CD4-positive, alpha-beta T cell treated with Interleukin-6 at 100 ng/mL for 8 hours (primary cell): ENCODE results near the gene IFIT3.
"Not testable (repeated sequence)": the region's sequence is repeated elsewhere in the genome, so short reads cannot be mapped to it uniquely, and the experiment has no call there.

Experiments used
- DNase-seq: peaks from one replicate; pipeline ENCODE4 v3.0.0-alpha.2; 2020; ENCODE audit warnings: mixed read lengths, low spot score

IFIT3 gene

DNA sequence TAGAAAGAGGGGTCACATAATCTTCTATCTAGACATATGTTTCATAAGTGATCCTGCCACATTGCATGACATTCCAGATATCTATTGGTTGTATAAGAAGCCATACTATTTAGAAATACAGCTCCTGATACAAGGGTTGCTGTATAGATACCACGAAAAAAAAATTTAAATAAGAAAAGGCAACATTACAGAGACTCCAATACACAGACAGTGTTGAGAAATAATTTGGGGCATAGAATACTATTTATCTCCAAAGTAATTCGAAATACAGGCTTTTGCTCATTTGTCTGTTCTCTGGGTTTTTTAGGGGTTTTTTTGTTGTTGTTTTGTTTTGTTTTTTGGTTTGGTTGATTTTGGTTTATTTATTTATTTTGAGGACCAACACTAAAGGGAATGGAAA lies 23.4 kb upstream of the IFIT3 start:
- no peak for DNase-seq

DNA sequence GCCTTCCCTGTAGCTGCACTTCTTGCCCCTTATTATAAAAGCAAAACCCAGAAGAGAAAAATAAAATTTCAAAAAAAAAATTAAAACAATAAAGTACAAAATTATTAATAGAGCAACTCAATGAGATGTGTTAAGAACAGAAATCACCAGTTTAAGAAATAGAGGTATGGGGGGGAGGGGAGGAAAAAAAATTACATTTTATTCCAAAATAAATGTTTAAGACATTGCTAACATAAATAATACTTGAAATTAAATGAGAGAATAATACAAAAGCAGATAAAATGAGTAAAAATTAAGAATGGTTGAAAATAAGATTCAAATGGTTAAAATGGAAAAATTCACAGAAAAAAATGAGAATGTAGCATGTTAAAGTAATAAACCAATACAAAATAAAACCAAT lies 22.9 kb upstream of the IFIT3 start:
- no peak for DNase-seq

DNA sequence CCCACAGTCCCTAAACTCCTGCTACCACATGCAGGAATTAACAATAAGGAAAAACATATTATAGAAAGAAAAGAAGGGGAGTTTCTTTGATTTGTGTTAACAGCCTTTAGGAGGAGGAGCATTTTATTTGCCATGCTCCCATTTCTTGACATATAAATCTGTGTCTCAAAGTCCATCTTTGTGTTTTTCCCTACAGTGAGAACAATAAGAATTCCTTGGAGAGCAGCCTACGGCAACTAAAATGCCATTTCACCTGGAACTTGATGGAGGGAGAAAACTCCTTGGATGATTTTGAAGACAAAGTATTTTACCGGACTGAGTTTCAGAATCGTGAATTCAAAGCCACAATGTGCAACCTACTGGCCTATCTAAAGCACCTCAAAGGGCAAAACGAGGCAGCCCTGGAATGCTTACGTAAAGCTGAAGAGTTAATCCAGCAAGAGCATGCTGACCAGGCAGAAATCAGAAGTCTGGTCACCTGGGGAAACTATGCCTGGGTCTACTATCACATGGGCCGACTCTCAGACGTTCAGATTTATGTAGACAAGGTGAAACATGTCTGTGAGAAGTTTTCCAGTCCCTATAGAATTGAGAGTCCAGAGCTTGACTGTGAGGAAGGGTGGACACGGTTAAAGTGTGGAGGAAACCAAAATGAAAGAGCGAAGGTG lies 21.9 kb upstream of the IFIT3 start:
- no peak for DNase-seq

DNA sequence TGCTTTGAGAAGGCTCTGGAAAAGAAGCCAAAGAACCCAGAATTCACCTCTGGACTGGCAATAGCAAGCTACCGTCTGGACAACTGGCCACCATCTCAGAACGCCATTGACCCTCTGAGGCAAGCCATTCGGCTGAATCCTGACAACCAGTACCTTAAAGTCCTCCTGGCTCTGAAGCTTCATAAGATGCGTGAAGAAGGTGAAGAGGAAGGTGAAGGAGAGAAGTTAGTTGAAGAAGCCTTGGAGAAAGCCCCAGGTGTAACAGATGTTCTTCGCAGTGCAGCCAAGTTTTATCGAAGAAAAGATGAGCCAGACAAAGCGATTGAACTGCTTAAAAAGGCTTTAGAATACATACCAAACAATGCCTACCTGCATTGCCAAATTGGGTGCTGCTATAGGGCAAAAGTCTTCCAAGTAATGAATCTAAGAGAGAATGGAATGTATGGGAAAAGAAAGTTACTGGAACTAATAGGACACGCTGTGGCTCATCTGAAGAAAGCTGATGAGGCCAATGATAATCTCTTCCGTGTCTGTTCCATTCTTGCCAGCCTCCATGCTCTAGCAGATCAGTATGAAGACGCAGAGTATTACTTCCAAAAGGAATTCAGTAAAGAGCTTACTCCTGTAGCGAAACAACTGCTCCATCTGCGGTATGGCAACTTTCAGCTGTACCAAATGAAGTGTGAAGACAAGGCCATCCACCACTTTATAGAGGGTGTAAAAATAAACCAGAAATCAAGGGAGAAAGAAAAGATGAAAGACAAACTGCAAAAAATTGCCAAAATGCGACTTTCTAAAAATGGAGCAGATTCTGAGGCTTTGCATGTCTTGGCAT lies 21.1 kb upstream of the IFIT3 start:
- DNase-seq, result no peak

DNA sequence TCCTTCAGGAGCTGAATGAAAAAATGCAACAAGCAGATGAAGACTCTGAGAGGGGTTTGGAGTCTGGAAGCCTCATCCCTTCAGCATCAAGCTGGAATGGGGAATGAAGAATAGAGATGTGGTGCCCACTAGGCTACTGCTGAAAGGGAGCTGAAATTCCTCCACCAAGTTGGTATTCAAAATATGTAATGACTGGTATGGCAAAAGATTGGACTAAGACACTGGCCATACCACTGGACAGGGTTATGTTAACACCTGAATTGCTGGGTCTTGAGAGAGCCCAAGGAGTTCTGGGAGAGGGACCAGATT lies 20.6 kb upstream of the IFIT3 start:
- DNase-seq, result no peak

DNA sequence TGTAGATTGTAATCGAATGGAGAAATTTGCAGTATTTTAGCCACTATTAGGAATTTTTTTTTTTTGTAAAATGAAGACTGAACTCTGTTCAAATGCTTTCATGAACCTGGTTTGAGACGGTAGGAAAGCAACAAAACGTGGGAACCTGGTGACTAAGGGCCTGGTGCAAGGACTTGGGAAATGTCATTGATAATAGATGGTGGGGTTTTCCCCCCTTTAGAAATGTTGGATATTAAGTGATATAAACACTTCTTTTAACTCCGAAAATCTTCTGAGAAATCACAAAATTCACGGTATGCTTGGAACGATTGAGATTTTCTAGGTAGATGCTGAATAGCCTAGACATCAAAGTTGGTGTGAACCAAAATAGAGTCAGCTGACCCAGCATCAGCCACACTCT lies 19.5 kb upstream of the IFIT3 start:
- DNase-seq, result no peak

DNA sequence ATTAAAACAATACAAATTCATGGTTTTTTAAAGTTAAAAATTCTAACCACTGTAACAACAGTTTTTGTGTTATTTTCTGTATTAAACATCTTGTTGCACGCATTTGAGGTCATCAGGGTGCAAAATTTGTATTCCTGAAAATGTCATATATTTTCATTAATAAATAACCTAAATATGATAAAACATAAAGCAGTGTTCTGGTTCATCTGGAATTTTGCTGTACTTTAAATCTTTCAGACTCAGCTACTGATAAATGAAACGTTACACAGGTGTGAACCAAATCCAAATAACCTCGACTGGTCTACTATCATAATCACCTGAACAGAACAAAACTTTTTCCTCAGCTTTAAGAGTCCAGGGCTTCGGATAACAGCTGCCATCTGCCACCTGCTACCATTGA lies 19.1 kb upstream of the IFIT3 start:
- no peak for DNase-seq

DNA sequence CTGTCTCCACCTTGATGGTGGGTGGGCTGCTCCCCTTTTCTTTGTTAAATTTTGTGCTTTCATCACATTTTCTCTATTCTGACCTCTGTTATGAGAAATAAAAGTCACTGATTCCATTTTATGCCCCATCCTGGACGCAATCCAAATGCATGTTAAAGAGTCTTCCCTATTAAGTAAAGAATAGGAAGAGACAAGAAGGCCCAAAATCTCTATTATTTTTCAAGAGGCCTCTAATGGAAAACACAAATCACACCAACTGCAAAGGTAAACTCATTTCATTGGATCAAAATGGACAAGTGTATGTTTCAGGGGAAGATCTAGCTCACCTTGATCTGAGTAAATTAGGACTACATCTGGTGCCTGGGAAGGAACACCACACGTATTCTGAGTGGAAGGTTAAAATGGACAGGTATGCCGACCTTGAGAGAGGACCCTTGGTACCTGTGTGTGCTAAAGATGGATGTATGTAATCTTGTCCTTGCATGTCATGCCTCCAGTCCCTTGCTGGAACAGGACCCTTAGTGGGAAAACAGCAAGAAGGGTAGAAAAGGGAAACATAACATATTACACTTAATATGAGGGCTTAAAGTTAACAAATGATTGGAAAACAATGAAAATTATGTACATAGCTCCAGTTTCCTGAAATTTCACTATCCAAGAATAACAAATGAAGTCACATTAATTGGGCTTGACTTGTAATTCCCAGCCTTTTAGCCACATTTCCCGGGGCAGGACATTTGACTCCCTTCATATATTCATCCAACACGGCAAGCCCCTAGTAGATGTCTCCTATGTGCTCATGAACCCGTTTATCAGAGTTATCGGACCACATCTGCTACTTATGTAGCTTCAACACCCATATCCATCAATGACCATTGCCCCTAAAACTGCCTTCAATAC lies 18.4 kb upstream of the IFIT3 start:
- DNase-seq, result no peak

DNA sequence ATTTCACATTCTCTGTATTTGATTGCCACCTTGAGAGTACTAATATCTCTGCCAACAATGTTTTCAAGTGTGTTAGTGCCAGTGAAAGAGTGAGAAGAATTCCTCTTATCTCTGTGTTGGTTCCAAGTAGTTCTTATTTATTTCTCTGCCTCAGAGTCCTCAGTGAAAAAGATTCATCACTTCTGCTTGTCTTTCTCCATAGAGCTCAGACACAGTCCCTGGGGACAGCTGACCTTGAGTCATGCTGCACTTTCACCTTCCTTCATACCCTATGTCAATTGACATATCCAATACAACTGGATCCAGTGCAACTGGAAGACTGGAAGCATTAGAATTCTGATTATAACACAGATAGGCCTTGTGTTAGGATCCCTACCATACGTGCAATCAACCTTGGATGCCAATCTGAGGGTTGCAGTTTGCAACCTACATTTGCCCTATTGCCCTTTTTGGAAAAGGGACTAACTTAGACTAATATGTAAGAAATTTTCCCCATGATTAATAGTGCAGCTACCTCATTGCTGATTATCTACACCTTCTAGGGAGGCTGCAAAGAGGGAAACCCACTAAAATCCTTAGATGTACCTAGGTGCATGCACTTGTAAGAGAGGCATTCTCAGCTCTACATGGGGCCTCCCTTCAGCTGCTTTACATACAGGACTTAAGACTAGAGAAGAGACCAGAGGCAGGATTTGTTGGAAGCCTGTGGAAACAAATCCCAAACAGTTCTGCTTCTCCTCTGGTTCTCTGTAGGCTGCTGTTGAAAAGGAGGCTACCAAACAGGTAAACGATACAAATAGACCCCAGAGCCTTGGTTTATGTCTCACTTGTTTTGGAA lies 17.5 kb upstream of the IFIT3 start:
- DNase-seq, result no peak

DNA sequence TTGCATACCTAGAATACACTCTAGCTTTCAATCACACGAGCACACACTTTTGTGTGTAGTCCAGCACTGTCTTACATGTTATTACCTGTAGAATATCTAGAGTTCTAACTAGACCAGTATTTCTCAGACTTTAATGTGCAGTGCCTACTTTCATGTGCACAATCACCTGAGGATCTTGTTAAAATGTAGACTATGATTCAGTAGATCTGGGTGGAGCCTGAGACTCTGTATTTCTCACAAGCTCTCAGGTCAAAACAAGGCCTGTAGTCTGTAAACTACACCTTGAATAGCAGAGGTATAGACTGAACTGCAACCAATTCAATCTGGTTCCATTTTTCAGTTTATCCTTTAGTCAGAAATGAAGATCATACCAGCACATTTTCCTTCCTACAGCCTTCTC lies 14.8 kb upstream of the IFIT3 start:
- DNase-seq, result no peak

DNA sequence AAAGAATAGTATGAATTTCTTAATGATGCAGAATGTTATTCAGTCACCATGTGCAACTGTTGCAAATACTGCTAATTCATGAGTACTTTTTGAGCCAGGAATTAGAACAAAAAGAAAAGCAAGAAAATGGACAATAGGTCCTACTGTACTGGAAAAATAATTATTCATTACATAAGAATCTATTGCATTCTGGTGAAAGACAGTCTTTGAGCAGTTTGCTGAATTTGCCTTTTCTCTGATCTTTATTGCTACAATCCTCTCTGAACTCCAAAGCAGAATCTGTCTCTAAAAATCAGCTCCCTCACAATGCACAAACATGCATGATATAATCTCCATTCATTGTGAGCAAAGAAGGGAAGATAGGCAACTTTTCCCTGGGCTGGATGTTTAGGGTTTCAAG lies 13.1 kb upstream of the IFIT3 start:
- DNase-seq, result no peak

DNA sequence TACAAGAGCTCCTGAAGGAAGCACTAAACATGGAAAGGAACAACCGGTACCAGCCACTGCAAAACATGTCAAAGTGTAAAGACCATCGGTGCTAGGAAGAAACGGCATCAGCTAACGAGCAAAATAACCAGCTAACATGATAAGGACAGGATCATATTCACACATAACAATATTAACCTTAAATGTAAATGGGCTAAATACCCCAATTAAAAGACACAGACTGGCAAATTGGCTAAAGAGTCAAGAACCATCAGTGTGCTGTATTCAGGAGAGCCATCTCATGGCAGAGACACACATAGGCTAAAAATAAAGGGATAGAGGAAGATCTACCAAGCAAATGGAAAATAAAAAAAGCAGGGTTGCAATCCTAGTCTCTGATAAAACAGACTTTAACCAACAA lies 9.8 kb upstream of the IFIT3 start:
- DNase-seq, result not testable (repeated sequence)

DNA sequence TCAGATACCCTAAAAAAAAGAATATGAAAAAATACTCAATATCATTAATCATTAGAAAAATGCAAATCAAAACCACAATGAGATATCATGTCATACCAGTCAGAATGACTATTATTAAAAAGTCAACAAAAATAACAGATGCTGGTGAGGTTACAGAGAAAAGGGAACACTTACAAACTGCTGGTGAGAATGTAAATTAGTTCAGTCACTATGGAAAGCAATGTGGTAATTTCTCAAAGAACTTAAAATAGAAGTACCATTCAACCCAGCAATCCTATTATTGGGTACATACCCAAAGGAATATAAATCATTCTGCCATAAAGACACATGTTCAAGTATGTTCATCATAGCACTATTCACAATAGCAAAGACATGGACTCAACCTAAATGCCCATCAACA lies 2.7 kb upstream of the IFIT3 start:
- DNase-seq, result not testable (repeated sequence)

DNA sequence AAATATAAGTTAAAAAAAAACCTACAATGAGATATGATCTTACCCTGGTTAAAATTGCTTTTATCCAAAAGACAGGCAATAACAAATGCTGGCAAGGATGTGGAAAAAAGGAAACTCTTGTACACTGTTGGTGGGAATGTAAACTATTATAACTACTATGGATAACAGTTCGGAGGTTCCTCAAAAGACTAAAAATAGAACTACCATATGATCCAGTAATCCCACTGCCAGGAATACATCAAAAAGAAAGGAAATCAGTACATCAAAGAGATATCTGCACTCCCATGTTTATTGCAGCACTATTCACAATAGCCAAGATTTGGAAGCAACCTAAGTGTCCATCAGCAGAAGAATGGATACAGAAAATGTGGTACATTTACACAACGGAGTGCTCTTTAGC lies 1.9 kb upstream of the IFIT3 start:
- DNase-seq, result not testable (repeated sequence)

DNA sequence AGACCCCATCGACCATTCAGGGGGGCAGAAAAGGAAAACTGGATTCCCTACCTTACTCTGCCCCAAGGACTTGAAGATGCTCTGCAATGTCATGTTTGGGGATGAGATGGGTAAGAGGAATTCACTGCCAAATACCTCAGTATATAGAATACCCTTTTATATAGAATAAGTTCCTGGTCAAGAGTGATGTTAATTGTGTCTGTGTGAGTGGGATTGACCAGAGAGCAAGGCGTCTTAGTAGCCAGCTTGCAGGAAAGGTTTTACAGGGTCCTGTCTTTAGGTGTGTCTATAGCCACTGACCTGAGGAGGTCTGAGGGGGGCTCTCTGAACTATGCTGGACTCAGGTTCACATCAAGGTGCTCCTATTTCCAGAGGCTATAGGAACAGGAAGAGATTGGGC lies 1.4 kb downstream of the IFIT3 start:
- DNase-seq, result no peak

DNA sequence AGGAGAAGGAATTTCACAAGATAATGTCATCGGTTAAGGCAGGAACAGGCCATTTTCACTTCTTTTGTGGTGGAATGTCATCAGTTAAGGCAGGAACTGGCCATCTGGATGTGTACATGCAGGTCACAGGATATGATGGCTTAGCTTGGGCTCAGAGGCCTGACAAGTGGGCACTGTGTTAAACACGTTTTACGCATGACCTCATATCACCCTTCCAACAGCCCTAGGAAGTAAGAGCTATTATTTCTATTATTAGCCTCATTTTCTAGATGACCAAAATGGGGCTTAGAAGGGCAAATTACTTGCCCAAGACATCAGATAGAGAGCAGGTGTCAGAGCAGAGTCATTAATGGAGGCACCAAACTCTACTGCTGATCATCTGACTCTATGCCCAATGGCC lies 2.2 kb downstream of the IFIT3 start:
- not testable (repeated sequence) for DNase-seq

DNA sequence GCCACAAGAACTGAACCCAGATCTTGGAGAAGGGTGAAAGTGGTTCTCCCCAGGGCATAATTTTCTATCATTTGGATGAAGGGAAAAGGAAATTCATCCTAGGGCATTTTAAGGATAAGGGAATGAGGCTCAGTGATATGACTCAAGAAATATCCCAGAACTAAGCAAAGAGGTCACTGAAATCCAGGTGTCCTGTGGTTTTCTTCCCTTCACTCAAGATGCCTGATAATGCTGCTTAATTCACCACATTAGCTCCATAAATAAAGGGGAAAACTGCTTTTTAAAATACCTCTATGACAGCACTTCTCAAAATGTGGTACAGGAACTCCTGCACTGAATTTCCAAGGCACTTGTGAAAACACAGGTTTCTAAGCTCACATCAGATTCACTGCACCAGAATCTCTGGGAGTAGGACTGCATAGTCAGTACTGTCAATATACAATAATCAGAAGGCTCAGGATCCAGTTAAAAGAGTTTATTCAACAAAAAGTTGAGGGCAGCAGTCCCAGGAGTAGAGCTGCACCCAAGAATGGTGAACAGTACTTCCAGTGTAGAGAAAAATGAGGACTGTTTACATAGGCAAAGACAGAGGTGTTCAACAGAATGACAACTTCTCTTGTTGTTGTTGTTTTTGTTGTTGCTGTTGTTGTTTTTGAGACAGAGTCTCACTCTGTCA lies 2.9 kb downstream of the IFIT3 start:
- no peak for DNase-seq

DNA sequence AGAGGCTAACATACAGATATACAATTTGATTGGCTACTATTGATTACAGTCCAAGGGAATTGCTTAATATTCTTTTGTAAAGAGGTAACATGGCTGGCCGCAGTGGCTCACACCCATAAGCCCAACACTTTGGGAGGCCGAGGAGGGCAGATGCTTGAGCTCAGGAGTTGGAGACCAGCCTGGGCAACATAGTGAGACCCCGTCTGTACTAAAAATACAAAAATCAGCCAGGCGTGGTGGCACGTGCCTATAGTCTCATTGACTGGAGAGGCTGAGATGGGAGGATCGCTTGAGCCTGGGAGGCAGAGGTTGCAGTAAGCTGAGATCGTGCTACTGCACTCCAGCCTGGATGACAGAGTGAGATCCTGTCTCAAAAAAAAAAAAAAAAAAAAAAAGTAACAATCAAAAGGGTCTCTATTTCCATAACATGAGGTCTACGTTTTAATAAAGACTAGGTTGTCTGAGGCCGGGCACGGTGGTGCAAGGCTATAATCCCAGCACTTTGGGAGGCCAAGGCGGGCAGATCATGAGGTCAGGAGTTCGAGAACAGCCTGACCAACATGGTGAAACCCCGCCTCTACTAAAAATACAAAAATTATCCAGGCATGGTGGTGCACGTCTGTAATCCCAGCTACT lies 3.8 kb downstream of the IFIT3 start:
- not testable (repeated sequence) for DNase-seq

DNA sequence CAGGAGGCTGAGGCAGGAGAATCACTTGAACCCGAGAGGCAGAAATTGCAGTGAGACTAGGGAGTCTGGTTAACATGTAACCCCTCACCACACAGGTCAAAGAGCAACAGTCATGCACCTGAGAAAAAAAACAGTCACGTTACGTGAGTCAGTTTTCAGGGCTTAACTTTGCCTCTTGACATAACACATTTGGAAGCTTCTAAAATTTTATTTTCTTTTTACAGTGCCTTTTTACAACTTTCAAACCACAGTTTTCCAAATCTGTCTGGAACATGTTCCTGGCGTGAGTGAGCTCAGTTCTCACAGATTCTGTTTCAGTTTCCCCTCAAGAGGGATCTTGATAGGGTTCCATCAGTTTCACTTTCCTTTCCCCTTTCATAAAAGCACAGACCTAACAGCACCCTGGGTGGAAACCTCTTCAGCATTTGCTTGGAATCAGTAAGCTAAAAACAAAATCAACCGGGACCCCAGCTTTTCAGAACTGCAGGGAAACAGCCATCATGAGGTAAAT lies 4.4 kb downstream of the IFIT3 start:
- peak; percentile 46 for DNase-seq

DNA sequence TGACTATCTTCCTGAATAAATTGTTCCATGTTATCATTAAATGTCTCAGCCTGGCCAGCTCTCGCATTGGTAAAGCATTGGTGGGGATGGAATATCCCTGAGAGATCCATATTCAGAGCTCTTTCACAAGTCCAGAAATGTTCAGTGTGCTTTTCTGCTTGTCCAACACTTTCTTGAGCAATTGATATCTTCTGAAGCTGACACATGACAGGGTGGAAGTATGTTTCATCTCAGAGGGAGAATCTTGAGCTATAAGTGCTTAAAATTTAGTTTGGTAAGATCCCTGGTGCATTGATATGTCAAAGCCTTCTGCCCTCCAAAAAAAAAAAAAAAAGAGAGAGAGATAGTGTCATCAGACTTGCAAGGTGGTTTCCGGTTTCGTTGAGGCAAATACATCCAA lies 7.4 kb downstream of the IFIT3 start:
- DNase-seq, result no peak

DNA sequence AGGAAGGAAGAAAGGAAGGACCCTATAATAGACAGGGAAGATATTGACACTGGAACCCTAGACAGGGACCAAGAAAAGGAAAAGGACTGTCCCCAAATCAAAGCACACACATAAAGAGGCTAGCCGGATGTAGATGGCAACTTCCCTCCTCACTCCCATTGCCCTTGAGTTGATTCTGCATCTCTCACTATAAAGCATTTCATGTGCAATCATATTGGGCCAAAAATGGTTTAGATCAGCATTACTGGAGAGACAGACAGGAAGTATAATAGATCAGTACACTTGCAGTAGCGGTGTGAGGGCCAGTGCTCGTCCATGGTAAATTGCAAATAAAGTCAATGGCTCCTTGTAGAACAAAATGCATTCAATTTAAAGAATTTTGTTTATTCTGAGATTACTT lies 8.4 kb downstream of the IFIT3 start:
- no peak for DNase-seq
